HepG2 (cell line): Measurements from ENCODE around the gene FAM20A. TPM values are rescaled to one million over a fixed set of nuclear protein-coding genes. Genes with fewer than 3 reads are reported as not detected.

Source experiments
- ADNP ChIP-seq: sonication (generic); formaldehyde crosslinking; IDR thresholded peaks from 2 replicates; pipeline ENCODE4 v1.4.0; 2020; ENCODE audit warnings: missing genetic modification reagents
- ERF ChIP-seq: IDR thresholded peaks from 2 replicates; pipeline ENCODE4 v1.6.1; 2018; ENCODE audit warnings: missing biosample characterization, missing genetic modification reagents
- FOSL2 ChIP-seq: sonication (generic); formaldehyde crosslinking; IDR thresholded peaks from 2 replicates; pipeline ENCODE4 v1.4.0; 2020; ENCODE audit warnings: missing genetic modification reagents
- FOXK1 ChIP-seq: sonication (generic); formaldehyde crosslinking; IDR thresholded peaks from 2 replicates; pipeline ENCODE4 v1.4.0; 2020; ENCODE audit warnings: low read depth, missing genetic modification reagents, borderline replicate concordance
- GABPA ChIP-seq, 2 experiments: IDR thresholded peaks; 2 replicates each; pipeline ENCODE4 v1.6.1; 2011 to 2016; ENCODE audit warnings: low read depth in 2 of 2, low read length in 1 of 2, missing biosample characterization in 1 of 2, missing genetic modification characterization in 1 of 2
- NCOA2 ChIP-seq: sonication (generic); formaldehyde crosslinking; IDR thresholded peaks from 2 replicates; pipeline ENCODE4 v1.8.0; 2022; ENCODE audit warnings: inconsistent platforms
- NONO ChIP-seq, 2 experiments: fragments of 450-650 bp in 1 of 2; sonication (generic) in 1 of 2; formaldehyde crosslinking in 1 of 2; IDR thresholded peaks in 1 of 2; conservative IDR thresholded peaks in 1 of 2; 2 replicates each; pipeline versions ENCODE4 v1.6.1 to v1.8.0; 2017 to 2022; ENCODE audit warnings: mild to moderate bottlenecking in 1 of 2, missing genetic modification reagents in 1 of 2, moderate library complexity in 1 of 2
- RARA ChIP-seq: IDR thresholded peaks from 2 replicates; pipeline ENCODE4 v1.6.1; 2016; ENCODE audit warnings: missing genetic modification reagents, missing compliant biosample characterization
- RNF2 ChIP-seq: fragments of 450-650 bp; conservative IDR thresholded peaks from 2 replicates; pipeline ENCODE4 v1.6.1; 2016; ENCODE audit warnings: low read depth
- ZNF136 ChIP-seq: sonication (generic); formaldehyde crosslinking; IDR thresholded peaks from 2 replicates; pipeline ENCODE4 v1.8.1; 2022; ENCODE audit warnings: low read depth, mild to moderate bottlenecking, moderate library complexity, missing genetic modification reagents
- ZNF138 ChIP-seq: sonication (generic); formaldehyde crosslinking; IDR thresholded peaks from 2 replicates; pipeline ENCODE4 v1.5.0; 2020; ENCODE audit warnings: mild to moderate bottlenecking, low read depth, missing genetic modification reagents
- ZNF335 ChIP-seq: sonication (generic); formaldehyde crosslinking; IDR thresholded peaks from 2 replicates; pipeline ENCODE4 v1.4.0; 2020; ENCODE audit warnings: missing genetic modification reagents
- ZNF556 ChIP-seq: sonication (generic); formaldehyde crosslinking; IDR thresholded peaks from 2 replicates; pipeline ENCODE4 v1.4.0; 2020; ENCODE audit warnings: mild to moderate bottlenecking, missing genetic modification reagents, borderline replicate concordance
- ZNF713 ChIP-seq: sonication (generic); formaldehyde crosslinking; IDR thresholded peaks from 2 replicates; pipeline ENCODE4 v1.4.0; 2020; ENCODE audit warnings: mild to moderate bottlenecking, missing genetic modification reagents
- ZNF782 ChIP-seq: sonication (generic); formaldehyde crosslinking; IDR thresholded peaks from 2 replicates; pipeline ENCODE4 v1.4.0; 2020; ENCODE audit warnings: missing genetic modification reagents, mild to moderate bottlenecking, borderline replicate concordance
- ZNF891 ChIP-seq: sonication (generic); formaldehyde crosslinking; IDR thresholded peaks from 2 replicates; pipeline ENCODE4 v1.5.0; 2020; ENCODE audit warnings: mild to moderate bottlenecking, missing genetic modification reagents
- polyA plus RNA-seq, 8 experiments: library from polyadenylated mRNA; depleted of rRNA in 3 of 8; stranded (reverse) in 7 of 8; unstranded in 1 of 8; fragments of >200 nt; fragmentation: Illumina TruSeq in 4 of 8; extraction: Trizol in 4 of 8; gene quantifications; 2 replicates each; pipeline versions ENCODE4 v1.2.1 to v1.2.3, GENCODE V29; 2011 to 2016; ENCODE audit warnings: low read depth in 4 of 8, missing spikeins in 1 of 8, mixed read lengths in 1 of 8; ENCODE audit not compliant: insufficient read depth in 1 of 8
- total RNA-seq, 5 experiments: library from RNA; depleted of rRNA; stranded (reverse); fragments of >200 nt; fragmentation: Illumina TruSeq; extraction: Trizol; gene quantifications; 2 replicates each; pipeline ENCODE4 v1.2.3, GENCODE V29; 2016; ENCODE audit warnings: low read depth in 1 of 5
- TF ChIP-seq, protein P1 (sequence below): sonication (generic); formaldehyde crosslinking; IDR thresholded peaks from 2 replicates; pipeline ENCODE4 v1.4.0; 2020; ENCODE audit warnings: mild to moderate bottlenecking, missing genetic modification reagents, borderline replicate concordance
- TF ChIP-seq, protein P2 (sequence below): sonication (generic); formaldehyde crosslinking; conservative IDR thresholded peaks from 2 replicates; pipeline ENCODE4 v1.8.0; 2022; ENCODE audit warnings: mild to moderate bottlenecking, moderate library complexity, missing genetic modification reagents
- TF ChIP-seq, protein P3 (sequence below): IDR thresholded peaks from 2 replicates; pipeline ENCODE4 v1.4.0; 2020; ENCODE audit warnings: mild to moderate bottlenecking, missing genetic modification reagents

FAM20A gene
- total and polyA plus RNA-seq, 2 of the 13 experiments (the other 11 are each of a cell fraction or from before 2014, with no cell fraction given): 9.3 to 20.7 TPM

DNA sequence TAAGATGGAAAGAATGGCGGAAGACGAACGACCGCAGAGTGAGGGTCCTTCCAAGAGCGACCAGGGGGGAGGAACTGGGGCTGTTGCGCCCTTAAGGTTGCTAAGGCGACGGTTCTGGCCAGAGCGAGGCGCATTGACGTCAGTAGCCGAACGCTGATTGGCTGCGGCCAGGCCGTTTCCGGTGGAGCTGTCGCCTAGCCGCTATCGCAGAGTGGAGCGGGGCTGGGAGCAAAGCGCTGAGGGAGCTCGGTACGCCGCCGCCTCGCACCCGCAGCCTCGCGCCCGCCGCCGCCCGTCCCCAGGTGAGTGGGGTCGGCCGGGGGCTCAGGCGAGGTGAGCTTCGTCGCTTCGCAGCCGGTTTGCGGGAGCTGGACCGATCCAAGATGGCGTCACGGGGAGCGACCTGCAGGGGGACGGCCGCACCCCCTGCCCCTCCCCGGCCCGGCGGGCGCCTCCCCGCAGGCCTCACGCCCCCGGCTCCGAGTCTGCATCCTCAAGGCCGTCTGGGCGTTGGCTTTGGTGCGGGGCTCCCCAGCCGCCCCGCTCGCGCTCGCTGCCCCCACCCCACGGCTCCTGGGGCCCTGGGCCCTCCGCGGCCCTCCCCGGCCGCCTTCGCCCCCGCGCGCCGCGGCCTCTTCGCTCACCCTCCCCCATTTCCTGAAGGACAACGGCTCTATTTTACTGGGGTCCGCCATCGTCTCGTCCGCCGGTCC, 88.8 kb downstream of the FAM20A start, which contains the start of gene PRKAR1A (continued):
- TF ChIP-seq, protein P1, sequence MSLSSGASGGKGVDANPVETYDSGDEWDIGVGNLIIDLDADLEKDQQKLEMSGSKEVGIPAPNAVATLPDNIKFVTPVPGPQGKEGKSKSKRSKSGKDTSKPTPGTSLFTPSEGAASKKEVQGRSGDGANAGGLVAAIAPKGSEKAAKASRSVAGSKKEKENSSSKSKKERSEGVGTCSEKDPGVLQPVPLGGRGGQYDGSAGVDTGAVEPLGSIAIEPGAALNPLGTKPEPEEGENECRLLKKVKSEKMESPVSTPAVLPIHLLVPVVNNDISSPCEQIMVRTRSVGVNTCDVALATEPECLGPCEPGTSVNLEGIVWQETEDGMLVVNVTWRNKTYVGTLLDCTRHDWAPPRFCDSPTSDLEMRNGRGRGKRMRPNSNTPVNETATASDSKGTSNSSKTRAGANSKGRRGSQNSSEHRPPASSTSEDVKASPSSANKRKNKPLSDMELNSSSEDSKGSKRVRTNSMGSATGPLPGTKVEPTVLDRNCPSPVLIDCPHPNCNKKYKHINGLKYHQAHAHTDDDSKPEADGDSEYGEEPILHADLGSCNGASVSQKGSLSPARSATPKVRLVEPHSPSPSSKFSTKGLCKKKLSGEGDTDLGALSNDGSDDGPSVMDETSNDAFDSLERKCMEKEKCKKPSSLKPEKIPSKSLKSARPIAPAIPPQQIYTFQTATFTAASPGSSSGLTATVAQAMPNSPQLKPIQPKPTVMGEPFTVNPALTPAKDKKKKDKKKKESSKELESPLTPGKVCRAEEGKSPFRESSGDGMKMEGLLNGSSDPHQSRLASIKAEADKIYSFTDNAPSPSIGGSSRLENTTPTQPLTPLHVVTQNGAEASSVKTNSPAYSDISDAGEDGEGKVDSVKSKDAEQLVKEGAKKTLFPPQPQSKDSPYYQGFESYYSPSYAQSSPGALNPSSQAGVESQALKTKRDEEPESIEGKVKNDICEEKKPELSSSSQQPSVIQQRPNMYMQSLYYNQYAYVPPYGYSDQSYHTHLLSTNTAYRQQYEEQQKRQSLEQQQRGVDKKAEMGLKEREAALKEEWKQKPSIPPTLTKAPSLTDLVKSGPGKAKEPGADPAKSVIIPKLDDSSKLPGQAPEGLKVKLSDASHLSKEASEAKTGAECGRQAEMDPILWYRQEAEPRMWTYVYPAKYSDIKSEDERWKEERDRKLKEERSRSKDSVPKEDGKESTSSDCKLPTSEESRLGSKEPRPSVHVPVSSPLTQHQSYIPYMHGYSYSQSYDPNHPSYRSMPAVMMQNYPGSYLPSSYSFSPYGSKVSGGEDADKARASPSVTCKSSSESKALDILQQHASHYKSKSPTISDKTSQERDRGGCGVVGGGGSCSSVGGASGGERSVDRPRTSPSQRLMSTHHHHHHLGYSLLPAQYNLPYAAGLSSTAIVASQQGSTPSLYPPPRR (CRISPR knock-in tag): no peak
- TF ChIP-seq, protein P2, sequence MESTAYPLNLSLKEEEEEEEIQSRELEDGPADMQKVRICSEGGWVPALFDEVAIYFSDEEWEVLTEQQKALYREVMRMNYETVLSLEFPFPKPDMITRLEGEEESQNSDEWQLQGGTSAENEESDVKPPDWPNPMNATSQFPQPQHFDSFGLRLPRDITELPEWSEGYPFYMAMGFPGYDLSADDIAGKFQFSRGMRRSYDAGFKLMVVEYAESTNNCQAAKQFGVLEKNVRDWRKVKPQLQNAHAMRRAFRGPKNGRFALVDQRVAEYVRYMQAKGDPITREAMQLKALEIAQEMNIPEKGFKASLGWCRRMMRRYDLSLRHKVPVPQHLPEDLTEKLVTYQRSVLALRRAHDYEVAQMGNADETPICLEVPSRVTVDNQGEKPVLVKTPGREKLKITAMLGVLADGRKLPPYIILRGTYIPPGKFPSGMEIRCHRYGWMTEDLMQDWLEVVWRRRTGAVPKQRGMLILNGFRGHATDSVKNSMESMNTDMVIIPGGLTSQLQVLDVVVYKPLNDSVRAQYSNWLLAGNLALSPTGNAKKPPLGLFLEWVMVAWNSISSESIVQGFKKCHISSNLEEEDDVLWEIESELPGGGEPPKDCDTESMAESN: peak; percentile 53; the same call in 1 of the 2 replicates
- TF ChIP-seq, protein P3, sequence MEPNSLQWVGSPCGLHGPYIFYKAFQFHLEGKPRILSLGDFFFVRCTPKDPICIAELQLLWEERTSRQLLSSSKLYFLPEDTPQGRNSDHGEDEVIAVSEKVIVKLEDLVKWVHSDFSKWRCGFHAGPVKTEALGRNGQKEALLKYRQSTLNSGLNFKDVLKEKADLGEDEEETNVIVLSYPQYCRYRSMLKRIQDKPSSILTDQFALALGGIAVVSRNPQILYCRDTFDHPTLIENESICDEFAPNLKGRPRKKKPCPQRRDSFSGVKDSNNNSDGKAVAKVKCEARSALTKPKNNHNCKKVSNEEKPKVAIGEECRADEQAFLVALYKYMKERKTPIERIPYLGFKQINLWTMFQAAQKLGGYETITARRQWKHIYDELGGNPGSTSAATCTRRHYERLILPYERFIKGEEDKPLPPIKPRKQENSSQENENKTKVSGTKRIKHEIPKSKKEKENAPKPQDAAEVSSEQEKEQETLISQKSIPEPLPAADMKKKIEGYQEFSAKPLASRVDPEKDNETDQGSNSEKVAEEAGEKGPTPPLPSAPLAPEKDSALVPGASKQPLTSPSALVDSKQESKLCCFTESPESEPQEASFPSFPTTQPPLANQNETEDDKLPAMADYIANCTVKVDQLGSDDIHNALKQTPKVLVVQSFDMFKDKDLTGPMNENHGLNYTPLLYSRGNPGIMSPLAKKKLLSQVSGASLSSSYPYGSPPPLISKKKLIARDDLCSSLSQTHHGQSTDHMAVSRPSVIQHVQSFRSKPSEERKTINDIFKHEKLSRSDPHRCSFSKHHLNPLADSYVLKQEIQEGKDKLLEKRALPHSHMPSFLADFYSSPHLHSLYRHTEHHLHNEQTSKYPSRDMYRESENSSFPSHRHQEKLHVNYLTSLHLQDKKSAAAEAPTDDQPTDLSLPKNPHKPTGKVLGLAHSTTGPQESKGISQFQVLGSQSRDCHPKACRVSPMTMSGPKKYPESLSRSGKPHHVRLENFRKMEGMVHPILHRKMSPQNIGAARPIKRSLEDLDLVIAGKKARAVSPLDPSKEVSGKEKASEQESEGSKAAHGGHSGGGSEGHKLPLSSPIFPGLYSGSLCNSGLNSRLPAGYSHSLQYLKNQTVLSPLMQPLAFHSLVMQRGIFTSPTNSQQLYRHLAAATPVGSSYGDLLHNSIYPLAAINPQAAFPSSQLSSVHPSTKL (CRISPR knock-in tag): peak; percentile 31; the same call in 1 of the 2 replicates
- TF ChIP-seq ADNP: no peak
- TF ChIP-seq ZNF782: no peak
- TF ChIP-seq NONO (IDR thresholded peaks at IDR 0.05): no peak
- no peak; the same call in 1 of the 2 replicates for TF ChIP-seq NONO (CRISPR knock-in tag; conservative IDR thresholded peaks at IDR 0.05)
- peak; percentile 25; the same call in 1 of the 2 replicates for TF ChIP-seq FOXK1 (CRISPR knock-in tag)
- no peak for TF ChIP-seq RNF2
- no peak for TF ChIP-seq ZNF335
- no peak; the same call in 1 of the 2 replicates for TF ChIP-seq ZNF138 (CRISPR knock-in tag)
- TF ChIP-seq ZNF136 (CRISPR knock-in tag): peak; percentile 71; the same call in 1 of the 2 replicates
- TF ChIP-seq ZNF713 (CRISPR knock-in tag): no peak
- peak; percentile 66 for TF ChIP-seq GABPA (IDR thresholded peaks at IDR 0.05; ENCODE audit: low read depth, low read length)
- TF ChIP-seq GABPA (CRISPR knock-in tag; IDR thresholded peaks at IDR 0.05; ENCODE audit: low read depth): peak; percentile 88
- no peak for TF ChIP-seq ZNF556 (CRISPR knock-in tag)
- no peak; the same call in none of the 2 replicates for TF ChIP-seq NCOA2 (CRISPR knock-in tag)
- TF ChIP-seq ZNF891 (CRISPR knock-in tag): no peak
- no peak for TF ChIP-seq FOSL2 (CRISPR knock-in tag)
- peak; percentile 10; the same call in 1 of the 2 replicates for TF ChIP-seq ERF
- peak; percentile 33; the same call in 1 of the 2 replicates for TF ChIP-seq RARA (CRISPR knock-in tag)
